SK-N-SH (cell line): ENCODE results near the gene AKAP10. TPM values are rescaled to one million over a fixed set of nuclear protein-coding genes. Genes with fewer than 3 reads are reported as not detected.

Experiments used
- EP300 ChIP-seq, 2 experiments: IDR thresholded peaks; 2 replicates each; pipeline versions ENCODE4 v1.4.0 to v1.6.1; 2012; ENCODE audit warnings: borderline replicate concordance in 1 of 2, low read depth in 1 of 2, low read length in 1 of 2
- EZH2phosphoT487 ChIP-seq: fragments of 200-600 bp; sonication (generic); IDR thresholded peaks from 2 replicates; pipeline ENCODE4 v1.6.1; 2017; ENCODE audit warnings: low read depth, mixed run types, mild to moderate bottlenecking, antibody characterized with exemption, moderate library complexity, borderline replicate concordance
- FOSL2 ChIP-seq: IDR thresholded peaks from 2 replicates; pipeline ENCODE4 v1.4.0; 2012; ENCODE audit warnings: low read depth, mild to moderate bottlenecking, moderate library complexity, borderline replicate concordance
- MEF2A ChIP-seq: IDR thresholded peaks from 2 replicates; pipeline ENCODE4 v1.4.0; 2012; ENCODE audit warnings: low read depth, borderline replicate concordance
- MXI1 ChIP-seq: IDR thresholded peaks from 2 replicates; pipeline ENCODE4 v1.6.1; 2012; ENCODE audit warnings: mild to moderate bottlenecking, low read depth, low read length, improper control_type of control experiment
- NFIC ChIP-seq: IDR thresholded peaks from 2 replicates; pipeline ENCODE4 v1.4.0; 2012; ENCODE audit warnings: borderline replicate concordance
- NRF1 ChIP-seq: IDR thresholded peaks from 2 replicates; pipeline ENCODE4 v1.6.1; 2012; ENCODE audit warnings: low read depth, mild to moderate bottlenecking, low read length
- POLR2AphosphoS5 ChIP-seq: IDR thresholded peaks from 2 replicates; pipeline ENCODE4 v1.6.1; 2012; ENCODE audit warnings: low read depth, low read length
- RAD21 ChIP-seq: IDR thresholded peaks from 2 replicates; pipeline ENCODE4 v1.6.1; 2012; ENCODE audit warnings: mild to moderate bottlenecking, low read length
- RFX5 ChIP-seq: IDR thresholded peaks from 2 replicates; pipeline ENCODE4 v1.6.1; 2012; ENCODE audit warnings: mild to moderate bottlenecking, improper control_type of control experiment, low read length
- RXRA ChIP-seq: IDR thresholded peaks from 2 replicates; pipeline ENCODE4 v1.4.0; 2012; ENCODE audit warnings: low read depth, mild to moderate bottlenecking, borderline replicate concordance
- SIN3A ChIP-seq: IDR thresholded peaks from 2 replicates; pipeline ENCODE4 v1.6.1; 2012; ENCODE audit warnings: low read depth, mild to moderate bottlenecking, low read length, moderate library complexity, borderline replicate concordance
- TAF1 ChIP-seq: IDR thresholded peaks from 2 replicates; pipeline ENCODE4 v1.6.1; 2012; ENCODE audit warnings: low read depth, mild to moderate bottlenecking, low read length, moderate library complexity, borderline replicate concordance
- TCF12 ChIP-seq: IDR thresholded peaks from 2 replicates; pipeline ENCODE4 v1.4.0; 2012
- polyA plus RNA-seq, 3 experiments: library from polyadenylated mRNA; depleted of rRNA; stranded (reverse); fragments of >200 nt; gene quantifications; 2 replicates each; pipeline ENCODE4 v1.2.3, GENCODE V29; 2012
- TF ChIP-seq, protein P1 (sequence below): IDR thresholded peaks from 2 replicates; pipeline ENCODE4 v1.4.0; 2012; ENCODE audit warnings: low read depth, borderline replicate concordance
- TF ChIP-seq, protein P2 (sequence below): fragments of 200-600 bp; sonication (generic); IDR thresholded peaks from 2 replicates; pipeline ENCODE4 v1.6.1; 2017; ENCODE audit warnings: antibody characterized with exemption, mild to moderate bottlenecking, moderate library complexity
- TF ChIP-seq, protein P3 (sequence below): IDR thresholded peaks from 2 replicates; pipeline ENCODE4 v1.6.1; 2012; ENCODE audit warnings: mild to moderate bottlenecking, low read depth, low read length, moderate library complexity
- TF ChIP-seq, protein P4 (sequence below): IDR thresholded peaks from 2 replicates; pipeline ENCODE4 v1.4.0; 2012; ENCODE audit warnings: low read depth
- TF ChIP-seq, protein P5 (sequence below): fragments of 150-350 bp; IDR thresholded peaks from 2 replicates; pipeline ENCODE4 v1.6.1; 2016; ENCODE audit warnings: mild to moderate bottlenecking, low read depth, low read length
- TF ChIP-seq, protein P6 (sequence below): fragments of 150-350 bp; IDR thresholded peaks from 2 replicates; pipeline ENCODE4 v1.6.1; 2017; ENCODE audit warnings: antibody characterized with exemption, low read length, low read depth, borderline replicate concordance
- TF ChIP-seq, protein P7 (sequence below): IDR thresholded peaks from 2 replicates; pipeline ENCODE4; 2012

AKAP10 gene
- polyA plus RNA-seq, 1 of the 3 experiments (the other 2 are of a cell fraction) = 12.7 TPM

DNA sequence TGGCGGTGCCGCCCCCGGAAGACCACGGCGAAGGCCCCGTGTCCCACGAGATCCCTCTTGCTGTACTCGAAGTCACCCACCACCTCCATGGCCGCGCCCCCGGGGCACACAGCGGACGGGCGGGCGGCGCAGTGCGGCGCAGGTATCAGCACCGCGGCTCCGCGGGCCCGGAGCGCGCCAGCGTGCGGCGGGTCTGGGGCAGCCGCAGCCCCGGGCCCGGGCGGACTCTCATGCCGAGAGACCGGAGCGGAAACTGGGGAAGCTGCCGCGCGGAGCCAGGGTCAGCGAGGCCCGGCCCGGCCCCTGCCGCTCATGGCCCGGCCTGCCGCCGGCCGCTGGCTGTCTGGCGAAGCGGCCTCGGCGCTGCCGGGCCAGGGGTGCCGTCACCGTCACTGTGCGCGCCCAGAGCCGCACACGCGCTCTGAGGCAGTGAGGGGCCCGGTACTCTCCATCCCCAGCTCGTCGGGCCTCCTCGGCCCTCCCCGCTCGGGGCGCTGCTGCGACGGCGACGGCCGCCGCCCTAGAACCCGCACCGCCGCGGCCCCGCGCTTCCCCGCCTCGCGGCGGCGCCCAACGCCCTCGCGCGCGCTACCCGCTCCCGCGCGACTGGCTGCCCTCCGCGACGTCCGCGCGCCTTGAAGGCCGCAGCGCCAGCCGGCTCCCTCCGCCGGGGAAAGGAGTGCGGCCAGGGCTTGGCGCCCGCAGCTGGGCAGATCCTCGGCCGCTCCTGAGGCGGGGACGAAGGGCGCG, 110.1 kb downstream of the AKAP10 start, which contains the start of gene ULK2 (continued):
- TF ChIP-seq, protein P1, sequence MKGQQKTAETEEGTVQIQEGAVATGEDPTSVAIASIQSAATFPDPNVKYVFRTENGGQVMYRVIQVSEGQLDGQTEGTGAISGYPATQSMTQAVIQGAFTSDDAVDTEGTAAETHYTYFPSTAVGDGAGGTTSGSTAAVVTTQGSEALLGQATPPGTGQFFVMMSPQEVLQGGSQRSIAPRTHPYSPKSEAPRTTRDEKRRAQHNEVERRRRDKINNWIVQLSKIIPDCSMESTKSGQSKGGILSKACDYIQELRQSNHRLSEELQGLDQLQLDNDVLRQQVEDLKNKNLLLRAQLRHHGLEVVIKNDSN = no peak
- TF ChIP-seq POLR2AphosphoS5 (peak; percentile 66), NRF1 (no peak), NFIC (0 out of 2 replicates have a peak, but pooled peaks have one; percentile 16), TAF1 (peak; percentile 90), MEF2A (no peak), EZH2phosphoT487 (no peak), MXI1 (no peak), RFX5 (no peak), SIN3A (0 out of 2 replicates have a peak, but pooled peaks have one; percentile 67), TCF12 (peak; percentile 27; the same call in 1 of the 2 replicates), FOSL2 (no peak), EP300 (IDR thresholded peaks at IDR 0.05; ENCODE audit: borderline replicate concordance in 1 of 2, low read depth in 1 of 2, low read length in 1 of 2) (peak in 1 of 2 experiments; percentile 23; a peak in 1 of 4 replicates), RXRA (no peak), RAD21 (no peak)
- TF ChIP-seq, protein P2, sequence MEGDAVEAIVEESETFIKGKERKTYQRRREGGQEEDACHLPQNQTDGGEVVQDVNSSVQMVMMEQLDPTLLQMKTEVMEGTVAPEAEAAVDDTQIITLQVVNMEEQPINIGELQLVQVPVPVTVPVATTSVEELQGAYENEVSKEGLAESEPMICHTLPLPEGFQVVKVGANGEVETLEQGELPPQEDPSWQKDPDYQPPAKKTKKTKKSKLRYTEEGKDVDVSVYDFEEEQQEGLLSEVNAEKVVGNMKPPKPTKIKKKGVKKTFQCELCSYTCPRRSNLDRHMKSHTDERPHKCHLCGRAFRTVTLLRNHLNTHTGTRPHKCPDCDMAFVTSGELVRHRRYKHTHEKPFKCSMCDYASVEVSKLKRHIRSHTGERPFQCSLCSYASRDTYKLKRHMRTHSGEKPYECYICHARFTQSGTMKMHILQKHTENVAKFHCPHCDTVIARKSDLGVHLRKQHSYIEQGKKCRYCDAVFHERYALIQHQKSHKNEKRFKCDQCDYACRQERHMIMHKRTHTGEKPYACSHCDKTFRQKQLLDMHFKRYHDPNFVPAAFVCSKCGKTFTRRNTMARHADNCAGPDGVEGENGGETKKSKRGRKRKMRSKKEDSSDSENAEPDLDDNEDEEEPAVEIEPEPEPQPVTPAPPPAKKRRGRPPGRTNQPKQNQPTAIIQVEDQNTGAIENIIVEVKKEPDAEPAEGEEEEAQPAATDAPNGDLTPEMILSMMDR = no peak
- TF ChIP-seq, protein P3, sequence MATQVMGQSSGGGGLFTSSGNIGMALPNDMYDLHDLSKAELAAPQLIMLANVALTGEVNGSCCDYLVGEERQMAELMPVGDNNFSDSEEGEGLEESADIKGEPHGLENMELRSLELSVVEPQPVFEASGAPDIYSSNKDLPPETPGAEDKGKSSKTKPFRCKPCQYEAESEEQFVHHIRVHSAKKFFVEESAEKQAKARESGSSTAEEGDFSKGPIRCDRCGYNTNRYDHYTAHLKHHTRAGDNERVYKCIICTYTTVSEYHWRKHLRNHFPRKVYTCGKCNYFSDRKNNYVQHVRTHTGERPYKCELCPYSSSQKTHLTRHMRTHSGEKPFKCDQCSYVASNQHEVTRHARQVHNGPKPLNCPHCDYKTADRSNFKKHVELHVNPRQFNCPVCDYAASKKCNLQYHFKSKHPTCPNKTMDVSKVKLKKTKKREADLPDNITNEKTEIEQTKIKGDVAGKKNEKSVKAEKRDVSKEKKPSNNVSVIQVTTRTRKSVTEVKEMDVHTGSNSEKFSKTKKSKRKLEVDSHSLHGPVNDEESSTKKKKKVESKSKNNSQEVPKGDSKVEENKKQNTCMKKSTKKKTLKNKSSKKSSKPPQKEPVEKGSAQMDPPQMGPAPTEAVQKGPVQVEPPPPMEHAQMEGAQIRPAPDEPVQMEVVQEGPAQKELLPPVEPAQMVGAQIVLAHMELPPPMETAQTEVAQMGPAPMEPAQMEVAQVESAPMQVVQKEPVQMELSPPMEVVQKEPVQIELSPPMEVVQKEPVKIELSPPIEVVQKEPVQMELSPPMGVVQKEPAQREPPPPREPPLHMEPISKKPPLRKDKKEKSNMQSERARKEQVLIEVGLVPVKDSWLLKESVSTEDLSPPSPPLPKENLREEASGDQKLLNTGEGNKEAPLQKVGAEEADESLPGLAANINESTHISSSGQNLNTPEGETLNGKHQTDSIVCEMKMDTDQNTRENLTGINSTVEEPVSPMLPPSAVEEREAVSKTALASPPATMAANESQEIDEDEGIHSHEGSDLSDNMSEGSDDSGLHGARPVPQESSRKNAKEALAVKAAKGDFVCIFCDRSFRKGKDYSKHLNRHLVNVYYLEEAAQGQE = peak; percentile 65; the same call in 1 of the 2 replicates
- TF ChIP-seq, protein P4, sequence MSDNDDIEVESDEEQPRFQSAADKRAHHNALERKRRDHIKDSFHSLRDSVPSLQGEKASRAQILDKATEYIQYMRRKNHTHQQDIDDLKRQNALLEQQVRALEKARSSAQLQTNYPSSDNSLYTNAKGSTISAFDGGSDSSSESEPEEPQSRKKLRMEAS = peak; percentile 86
- TF ChIP-seq, protein P5, sequence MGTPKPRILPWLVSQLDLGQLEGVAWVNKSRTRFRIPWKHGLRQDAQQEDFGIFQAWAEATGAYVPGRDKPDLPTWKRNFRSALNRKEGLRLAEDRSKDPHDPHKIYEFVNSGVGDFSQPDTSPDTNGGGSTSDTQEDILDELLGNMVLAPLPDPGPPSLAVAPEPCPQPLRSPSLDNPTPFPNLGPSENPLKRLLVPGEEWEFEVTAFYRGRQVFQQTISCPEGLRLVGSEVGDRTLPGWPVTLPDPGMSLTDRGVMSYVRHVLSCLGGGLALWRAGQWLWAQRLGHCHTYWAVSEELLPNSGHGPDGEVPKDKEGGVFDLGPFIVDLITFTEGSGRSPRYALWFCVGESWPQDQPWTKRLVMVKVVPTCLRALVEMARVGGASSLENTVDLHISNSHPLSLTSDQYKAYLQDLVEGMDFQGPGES = no peak
- TF ChIP-seq, protein P6, sequence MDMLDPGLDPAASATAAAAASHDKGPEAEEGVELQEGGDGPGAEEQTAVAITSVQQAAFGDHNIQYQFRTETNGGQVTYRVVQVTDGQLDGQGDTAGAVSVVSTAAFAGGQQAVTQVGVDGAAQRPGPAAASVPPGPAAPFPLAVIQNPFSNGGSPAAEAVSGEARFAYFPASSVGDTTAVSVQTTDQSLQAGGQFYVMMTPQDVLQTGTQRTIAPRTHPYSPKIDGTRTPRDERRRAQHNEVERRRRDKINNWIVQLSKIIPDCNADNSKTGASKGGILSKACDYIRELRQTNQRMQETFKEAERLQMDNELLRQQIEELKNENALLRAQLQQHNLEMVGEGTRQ = no peak
- TF ChIP-seq, protein P7, sequence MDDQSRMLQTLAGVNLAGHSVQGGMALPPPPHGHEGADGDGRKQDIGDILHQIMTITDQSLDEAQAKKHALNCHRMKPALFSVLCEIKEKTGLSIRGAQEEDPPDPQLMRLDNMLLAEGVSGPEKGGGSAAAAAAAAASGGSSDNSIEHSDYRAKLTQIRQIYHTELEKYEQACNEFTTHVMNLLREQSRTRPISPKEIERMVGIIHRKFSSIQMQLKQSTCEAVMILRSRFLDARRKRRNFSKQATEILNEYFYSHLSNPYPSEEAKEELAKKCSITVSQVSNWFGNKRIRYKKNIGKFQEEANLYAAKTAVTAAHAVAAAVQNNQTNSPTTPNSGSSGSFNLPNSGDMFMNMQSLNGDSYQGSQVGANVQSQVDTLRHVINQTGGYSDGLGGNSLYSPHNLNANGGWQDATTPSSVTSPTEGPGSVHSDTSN = peak; percentile 90
